Stimulated activated CD8-positive, alpha-beta memory T cell treated with anti-CD3 and anti-CD28 coated beads, Interleukin-12 subunit alpha, Interleukin-12 subunit beta, amount 100 ng/mL, for 1 hour (primary cell): ENCODE results near the gene AUTS2.

Source experiments
- DNase-seq: peaks from one replicate; pipeline ENCODE4 v3.0.0-alpha.2; 2020; ENCODE audit warnings: low read depth

AUTS2 gene

GRCh38 chr7:69893906-69894305 is 295.6 kb downstream of the AUTS2 start:
- DNase-seq, result no peak

DNA sequence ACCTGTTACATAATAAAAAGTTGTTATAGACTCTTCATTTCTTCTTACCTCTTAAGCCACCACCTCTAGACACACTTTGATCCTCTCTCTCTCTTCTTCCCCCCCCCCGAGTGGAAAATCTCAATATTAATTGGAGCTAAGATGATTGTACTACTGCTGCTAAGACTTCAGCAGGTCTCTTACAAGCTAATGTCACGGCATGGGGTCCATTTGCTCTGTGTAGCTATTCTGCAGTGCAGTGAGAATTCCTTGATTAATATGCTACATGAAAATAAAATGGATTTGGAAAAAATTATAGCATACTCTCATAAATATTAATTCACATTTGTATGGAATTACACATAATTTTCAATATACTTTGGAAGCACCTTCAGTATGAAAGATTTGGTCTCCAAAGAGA is 297.2 kb downstream of the AUTS2 start:
- no peak for DNase-seq

- no peak for DNase-seq
Observed at GRCh38 chr7:69896121-69896520, 297.8 kb downstream of the AUTS2 start.

DNA sequence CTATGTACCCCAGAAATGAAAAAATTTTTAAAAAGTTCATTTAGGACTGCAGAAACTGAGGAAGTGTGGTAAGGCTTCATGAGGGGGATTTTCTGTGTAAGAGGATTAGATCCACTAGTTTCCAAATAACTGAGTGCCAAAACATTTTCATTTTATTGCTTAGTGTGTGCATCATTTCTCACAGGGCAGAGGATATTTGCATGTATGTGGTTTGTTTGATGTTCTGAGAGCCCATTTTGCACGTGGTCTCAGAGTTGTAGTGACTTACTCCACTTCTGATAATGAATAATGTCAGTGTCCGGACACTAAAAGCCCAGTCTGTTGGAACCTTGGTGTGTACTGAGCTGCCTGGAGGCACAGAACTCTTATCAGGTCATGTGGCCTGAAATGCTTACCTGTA is 299.9 kb downstream of the AUTS2 start:
- no peak for DNase-seq

DNA sequence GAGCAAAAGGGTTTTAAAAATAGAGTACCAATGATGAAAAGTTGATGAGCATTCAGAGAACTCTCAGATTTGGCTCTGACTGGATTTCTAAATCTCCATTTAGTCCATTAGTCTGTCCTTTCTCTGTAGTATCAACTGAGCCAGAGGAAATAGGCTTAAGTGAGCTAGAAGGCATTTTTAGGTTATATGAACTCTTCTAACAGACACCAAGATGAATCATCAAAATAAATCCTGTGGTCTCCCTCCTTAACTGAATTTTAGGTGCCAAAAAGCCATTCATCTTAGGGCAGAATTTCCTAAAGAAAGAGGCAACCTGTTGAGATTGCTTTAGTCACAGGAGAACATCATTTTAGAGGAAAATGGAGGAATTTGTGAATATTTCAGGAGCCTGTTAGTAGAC is 305.1 kb downstream of the AUTS2 start:
- DNase-seq, result no peak

DNA sequence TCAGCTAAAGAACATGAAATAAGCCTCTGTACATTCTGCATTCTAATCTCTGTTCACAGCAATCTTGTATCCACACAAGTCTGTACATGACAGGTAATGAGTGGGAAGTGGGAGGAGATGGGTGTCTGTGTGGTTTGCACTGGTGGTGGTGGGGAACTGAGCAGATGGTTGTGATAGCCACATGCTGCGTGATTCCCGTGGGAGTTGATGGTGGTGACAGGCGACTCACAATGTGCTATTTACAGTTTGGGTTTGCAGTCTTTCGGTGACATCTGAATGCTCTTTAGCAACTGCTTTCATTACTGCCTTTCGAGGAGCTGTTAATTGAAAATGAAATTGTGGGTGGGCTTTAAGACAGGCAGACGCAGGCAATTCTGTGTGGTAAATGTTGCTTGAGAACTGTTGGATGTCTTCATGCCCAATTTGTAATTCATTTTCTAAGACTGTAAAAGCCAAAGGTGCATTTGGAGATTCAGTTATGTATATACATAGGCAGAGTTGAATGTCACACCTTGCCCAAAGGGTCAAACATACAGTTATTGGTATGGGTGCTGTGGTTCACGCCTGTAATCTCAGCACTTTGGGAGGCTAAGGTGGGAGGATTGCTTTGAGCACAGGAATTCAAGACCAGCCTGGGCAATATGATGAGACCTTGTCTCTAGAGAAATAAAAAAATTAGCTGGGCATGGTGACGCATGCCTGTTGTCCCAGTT is 308.2 kb downstream of the AUTS2 start:
- DNase-seq, result no peak

DNA sequence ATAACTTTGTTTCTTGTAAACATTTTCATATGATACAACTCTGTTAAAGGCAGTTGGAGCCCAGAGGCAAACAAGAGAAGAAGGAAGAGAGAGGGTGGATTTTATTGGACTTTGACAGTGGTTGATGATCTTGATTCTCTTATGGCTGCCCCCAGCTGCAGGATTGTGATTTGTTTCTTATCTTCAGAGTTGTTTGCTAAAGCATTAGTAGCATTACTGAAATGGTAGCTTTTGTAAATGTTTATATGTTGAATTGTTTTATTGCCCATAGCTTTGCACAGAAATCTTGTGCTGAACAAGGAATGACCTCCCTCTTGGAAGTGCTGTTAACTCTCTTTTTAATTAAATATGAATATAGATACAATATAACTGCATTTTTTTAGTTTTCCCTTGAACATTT is 309.4 kb downstream of the AUTS2 start:
- no peak for DNase-seq

- DNase-seq, result no peak
Observed at GRCh38 chr7:69908454-69908853, 310.2 kb downstream of the AUTS2 start.

DNA sequence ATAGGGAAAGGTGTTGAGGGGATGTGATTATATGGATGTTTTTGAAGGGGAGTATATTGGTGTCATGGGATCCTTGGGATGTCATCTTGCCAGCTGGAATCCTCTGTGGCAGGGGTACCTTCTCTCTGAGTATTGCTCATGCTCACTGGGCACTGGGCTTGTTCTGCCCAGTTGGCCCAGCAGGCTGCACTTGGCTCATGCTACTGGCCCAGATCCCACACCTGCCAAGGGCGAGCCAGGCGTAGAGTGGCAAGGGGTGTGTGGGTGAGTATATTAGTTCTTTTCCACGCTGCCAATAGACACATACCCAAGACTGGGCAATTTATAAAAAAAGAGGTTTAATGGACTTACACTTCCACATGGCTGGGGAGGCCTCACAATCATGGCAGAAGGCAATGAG is 311.9 kb downstream of the AUTS2 start:
- no peak for DNase-seq

DNA sequence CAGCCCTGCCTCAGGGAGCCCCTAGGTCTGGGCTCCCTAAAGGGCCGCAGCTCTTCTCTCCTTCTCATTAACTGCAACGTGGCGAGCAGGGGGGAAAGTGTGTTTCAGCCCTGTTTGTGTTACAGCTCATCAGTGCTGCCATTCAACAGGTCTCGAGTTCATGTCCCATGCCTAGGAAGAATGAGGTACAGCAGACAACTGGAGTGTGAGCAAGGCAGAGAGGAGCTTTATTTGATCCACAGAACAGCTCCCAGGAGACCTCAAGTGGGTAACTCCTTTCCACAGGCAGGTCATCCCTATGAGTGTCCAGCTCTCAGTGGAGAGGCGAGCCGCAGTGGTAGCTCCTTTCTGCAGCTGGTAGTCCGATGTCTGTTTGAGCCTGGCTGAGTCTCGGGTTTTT is 313.1 kb downstream of the AUTS2 start:
- DNase-seq, result no peak

- DNase-seq, result no peak
Observed at GRCh38 chr7:69912141-69912540, 313.9 kb downstream of the AUTS2 start.

DNA sequence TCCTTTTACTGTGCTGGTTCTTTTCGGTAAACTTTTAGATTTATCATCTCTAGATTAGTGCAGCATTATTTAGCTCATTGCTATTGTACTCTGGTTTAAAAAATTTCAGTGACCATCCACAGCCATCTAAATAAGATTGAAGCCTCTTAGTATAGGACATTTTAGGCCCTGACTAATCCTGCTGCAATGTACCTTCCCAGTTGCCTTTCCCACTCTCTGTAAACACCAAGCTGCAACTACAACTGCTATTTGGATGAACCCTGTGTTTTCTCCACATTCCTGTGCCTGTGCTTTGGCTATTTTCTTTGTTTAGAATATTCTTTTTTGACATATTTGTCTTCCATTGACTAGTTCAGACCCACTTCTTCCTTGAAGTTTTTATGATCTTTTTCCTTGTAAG is 314.6 kb downstream of the AUTS2 start:
- no peak for DNase-seq

GRCh38 chr7:69919426-69920111 is 321.3 kb downstream of the AUTS2 start:
- no peak for DNase-seq

- no peak for DNase-seq
Observed at GRCh38 chr7:69920797-69921196, 322.5 kb downstream of the AUTS2 start.

- no peak for DNase-seq
Observed at GRCh38 chr7:69922026-69922803, 323.9 kb downstream of the AUTS2 start.

DNA sequence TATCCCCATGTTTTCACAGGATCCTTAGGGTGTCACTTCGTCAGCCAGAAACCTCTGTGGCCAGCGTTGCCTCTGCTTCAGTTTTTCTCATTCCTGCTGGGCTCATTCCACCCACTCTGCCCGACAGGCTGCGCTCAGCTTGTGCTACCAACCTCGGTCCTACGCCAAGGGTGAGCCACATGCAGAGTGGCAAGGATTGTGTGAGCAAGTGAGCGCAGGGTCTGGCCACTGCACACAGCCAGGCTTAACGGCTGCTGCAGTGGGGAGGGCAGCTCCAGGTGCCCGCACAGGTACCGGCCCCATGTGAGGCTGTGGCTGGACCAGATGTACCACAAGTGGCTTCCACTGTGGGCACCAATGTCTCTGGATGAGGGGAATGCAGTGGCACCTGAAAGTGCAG is 329.2 kb downstream of the AUTS2 start:
- no peak for DNase-seq

DNA sequence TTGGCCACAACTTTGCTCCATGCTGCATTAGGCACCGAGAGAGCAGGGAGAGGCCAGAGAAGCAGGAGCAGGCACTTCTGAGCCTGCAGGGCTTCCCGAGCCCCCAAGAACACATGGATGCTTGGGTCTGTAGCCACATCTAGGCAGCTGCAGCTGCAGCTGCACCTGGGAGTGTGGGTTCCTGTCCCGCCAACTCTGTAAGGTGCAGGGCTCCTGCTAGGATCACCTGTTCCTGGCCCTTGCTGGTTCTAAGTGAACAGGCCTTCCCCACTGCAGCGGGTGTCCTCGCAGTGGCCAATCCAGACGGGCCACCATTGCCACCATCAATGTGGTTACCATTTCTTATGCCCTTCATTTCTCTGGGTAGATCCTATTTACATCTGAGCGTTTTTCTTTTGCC is 330.3 kb downstream of the AUTS2 start:
- no peak for DNase-seq

DNA sequence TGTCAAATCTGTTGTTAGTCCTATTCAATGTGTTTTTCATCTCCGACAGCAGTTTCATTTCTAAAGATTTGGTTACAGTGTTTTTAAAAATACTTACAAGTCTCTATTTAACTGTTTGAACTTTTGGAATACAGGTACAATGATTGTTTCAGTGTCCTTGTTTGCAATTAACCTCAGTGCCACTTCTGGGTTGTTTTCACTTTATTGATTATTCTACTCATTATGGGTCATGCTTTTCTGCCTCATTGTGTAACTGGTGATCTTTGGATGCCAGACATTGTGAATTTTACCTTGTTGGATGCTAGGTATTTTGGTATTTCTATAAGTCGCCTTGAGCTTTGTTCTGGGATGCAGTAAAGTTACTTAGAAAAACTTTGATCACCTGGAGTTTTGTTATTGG is 331.3 kb downstream of the AUTS2 start:
- no peak for DNase-seq

- DNase-seq, result no peak
Observed at GRCh38 chr7:69932034-69932628, 333.9 kb downstream of the AUTS2 start.

- DNase-seq, result no peak
Observed at GRCh38 chr7:69934144-69934903, 336.0 kb downstream of the AUTS2 start.

DNA sequence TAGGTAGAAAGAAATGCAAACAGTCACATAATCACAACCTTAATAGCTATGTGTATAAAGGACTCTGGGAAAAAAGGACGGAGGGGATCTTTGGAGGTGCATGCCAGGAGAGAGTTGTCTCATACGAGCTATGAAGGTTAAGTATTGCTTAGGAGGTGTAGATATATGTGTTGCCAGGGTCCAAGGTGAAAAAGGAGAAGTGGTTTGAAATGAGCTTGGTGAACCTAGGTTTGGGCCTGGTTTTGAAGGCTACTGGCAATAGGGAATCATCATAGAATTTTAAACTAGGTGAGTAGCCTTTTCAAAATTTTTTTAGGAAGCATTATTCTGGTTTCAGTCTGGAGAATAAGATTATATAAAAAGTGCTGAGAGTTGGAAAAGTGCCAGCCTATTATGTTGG is 336.8 kb downstream of the AUTS2 start:
- no peak for DNase-seq

DNA sequence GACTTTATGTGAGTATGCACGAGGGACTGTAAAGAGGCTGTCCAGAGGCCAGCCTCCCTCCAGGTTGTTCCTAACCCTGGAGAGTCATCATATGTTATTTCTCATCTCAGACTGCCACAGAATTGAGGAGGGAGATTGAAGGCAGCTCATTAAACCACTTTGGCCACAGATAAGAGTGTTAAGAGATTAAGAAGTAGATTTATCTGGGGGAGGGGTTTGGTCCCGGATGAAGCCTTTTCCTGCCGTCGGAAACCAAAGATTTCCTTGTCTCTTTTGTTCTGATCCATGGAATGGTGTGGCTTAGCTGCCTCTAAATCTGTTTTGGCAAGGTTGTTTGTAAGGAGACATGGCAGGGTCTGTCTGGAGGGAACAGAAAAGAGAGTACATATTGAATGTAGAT is 338.8 kb downstream of the AUTS2 start:
- DNase-seq, result no peak
